GM12874 (cell line): ENCODE measurements around the gene UBASH3A.

Source experiments
- CTCF ChIP-seq: IDR thresholded peaks from 2 replicates; pipeline ENCODE4 v1.5.1; 2011; ENCODE audit warnings: low read depth, mild to moderate bottlenecking, control low read depth, low read length, moderate library complexity; ENCODE audit not compliant: insufficient read depth

Gene UBASH3A

DNA sequence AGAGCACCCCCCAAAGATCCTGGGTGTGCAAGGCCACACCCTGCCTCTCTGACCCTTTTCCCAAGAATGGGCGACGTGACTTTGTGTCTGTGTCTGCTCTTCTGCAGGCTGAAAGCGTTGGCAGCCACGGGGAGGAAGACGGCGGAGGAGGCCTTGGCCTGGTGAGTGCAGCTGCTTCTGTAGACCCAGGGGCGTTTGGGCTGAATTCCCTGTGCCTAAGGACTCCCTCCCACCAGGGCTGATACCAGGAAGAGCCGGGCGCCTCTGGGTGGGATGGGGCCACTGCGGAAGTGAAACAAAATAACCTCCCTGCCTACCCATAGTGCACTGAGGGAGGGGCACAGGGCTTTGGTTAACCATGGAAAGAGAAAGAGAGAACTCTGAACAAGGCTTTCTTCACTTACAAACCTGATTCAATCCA lies 2.5 kb downstream of the UBASH3A start:
- no peak for TF ChIP-seq CTCF

DNA sequence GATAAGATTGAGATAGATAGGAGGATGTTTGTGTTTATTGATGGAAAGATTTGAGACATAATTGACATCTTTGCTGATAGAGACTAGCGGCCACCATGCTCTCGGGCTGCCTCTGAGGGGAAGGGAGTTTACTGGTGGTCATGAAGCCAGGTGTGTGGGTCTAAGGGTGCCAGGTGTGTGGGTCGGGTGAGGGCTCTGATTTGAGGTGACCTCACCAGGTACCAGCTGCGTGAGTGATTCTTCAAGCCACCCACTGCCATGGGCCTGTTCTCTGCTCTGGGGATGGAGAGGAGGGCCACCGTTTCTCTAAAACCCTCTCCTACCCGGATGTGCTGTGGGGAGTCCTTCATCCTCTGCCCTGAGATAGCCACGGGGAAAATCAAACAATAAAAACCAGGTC lies 3.2 kb downstream of the UBASH3A start:
- TF ChIP-seq CTCF, result no peak

DNA sequence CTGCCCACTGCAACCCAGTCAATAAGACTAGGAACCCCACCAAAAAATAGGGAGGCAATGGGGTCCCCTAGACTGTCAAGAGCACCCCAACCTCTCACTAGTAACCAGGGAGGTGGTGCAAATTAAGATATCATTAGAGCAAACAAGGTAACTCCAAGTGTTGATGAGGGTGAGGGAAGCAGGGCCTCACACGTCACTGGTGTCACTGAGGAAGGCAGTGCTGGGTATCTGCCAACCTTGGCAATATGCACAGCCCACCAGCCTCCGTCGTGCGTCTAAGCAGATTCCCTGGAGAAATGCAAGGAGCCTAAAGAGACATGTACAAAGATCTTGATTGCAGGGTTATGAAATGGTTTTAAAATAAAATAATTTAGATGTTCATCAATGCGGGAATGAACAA lies 3.8 kb downstream of the UBASH3A start:
- TF ChIP-seq CTCF, result no peak

DNA sequence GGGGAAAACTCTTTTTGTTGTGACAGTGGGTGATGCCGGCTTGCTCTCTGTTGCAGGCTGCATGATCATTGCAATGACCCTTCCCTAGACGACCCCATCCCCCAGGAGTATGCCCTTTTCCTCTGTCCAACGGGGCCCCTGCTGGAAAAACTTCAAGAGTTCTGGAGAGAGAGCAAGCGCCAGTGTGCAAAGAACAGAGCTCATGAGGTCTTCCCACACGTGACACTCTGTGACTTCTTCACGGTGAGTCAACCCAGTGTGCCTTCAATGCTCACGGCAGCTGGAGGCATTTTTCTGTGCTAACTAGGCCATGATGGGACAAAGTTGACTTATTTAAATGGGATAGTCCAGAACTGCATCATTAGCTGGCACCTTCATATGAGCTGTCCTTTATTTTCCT lies 5.7 kb downstream of the UBASH3A start:
- TF ChIP-seq CTCF, result no peak

- TF ChIP-seq CTCF, result no peak
Observed at GRCh38 chr21:42411197-42411869, 7.6 kb downstream of the UBASH3A start.

DNA sequence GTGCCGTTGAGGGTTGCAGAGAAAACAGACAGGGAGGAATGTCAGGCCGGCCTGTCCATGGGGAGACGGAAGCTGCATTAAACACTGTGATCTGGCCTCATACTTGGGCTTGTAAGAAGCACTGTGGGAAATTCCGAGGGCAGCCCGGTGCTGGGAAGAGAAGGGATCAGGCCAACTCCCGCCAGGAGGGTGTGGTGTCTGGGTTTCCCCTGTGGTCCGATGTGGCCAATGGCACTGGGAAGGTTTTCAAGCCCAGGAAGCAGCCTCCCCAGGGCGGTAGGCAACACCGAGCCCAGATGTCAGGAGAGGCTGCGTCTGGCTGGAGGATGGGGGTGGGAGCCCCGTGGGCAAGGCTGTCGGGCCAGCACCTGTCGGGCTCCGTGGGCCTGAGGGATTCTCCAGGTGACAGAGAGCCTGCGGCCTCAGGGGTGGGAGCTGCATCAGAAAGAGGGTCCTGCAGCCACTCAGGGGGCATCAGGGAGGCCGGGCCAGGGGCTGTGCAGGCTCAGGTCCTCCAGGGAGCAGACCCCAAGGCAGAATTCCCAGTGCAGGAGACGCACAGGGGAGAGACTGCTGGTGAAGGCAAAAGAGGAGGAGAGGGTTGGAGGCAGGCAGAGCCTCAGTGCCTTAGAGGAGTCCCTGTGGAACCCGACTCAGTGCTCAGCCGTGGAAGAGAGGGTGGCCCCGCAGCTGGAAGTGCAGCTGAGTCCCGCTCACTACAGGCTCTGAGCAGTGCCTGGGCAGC lies 8.4 kb downstream of the UBASH3A start:
- TF ChIP-seq CTCF, result no peak

GRCh38 chr21:42412636-42412933 lies 8.9 kb downstream of the UBASH3A start:
- TF ChIP-seq CTCF, result no peak
